Heart left ventricle (tissue), 16 donors: ENCODE data around the gene VGLL3. TPM values are rescaled to one million over a fixed set of nuclear protein-coding genes. Genes with fewer than 3 reads are reported as not detected.
"Not testable (repeated sequence)": the region's sequence is repeated elsewhere in the genome, so short reads cannot be mapped to it uniquely, and the experiment has no call there.

Experiments used
- ATAC-seq, 4 donors: fragments of 200-7000 bp; cut with Tn5 transposase; one replicate each; pipeline ENCODE4 v1.9.1; 2020 to 2022; ENCODE audit warnings: moderate library complexity in 4 of 4, mild to moderate bottlenecking in 3 of 4, moderate number of reproducible peaks in 1 of 4
- DNase-seq, 5 donors: peaks; one replicate each; pipeline ENCODE4 v3.0.0-alpha.2; 2020
- H3K27ac ChIP-seq, 12 donors: fragments of 200-600 bp; sonication (generic) in 4 of 12; one replicate each; pipeline versions ENCODE4 v1.5.0 to v1.8.0; 2016 to 2022; ENCODE audit warnings: mild to moderate bottlenecking in 2 of 12
- H3K27me3 ChIP-seq, 9 donors: fragments of 200-600 bp; sonication (generic) in 2 of 9; one replicate each; pipeline versions ENCODE4 v1.5.1 to v1.8.0; 2016 to 2022; ENCODE audit warnings: mild to moderate bottlenecking in 3 of 9
- H3K36me3 ChIP-seq, 9 donors: fragments of 200-600 bp; sonication (generic) in 2 of 9; one replicate each; pipeline versions ENCODE4 v1.5.0 to v1.8.0; 2018 to 2022; ENCODE audit warnings: mild to moderate bottlenecking in 2 of 9
- H3K4me1 ChIP-seq, 12 donors: fragments of 200-600 bp; sonication (generic) in 4 of 12; one replicate each; pipeline versions ENCODE4 v1.5.0 to v1.8.0; 2016 to 2022; ENCODE audit warnings: mild to moderate bottlenecking in 3 of 12
- H3K4me3 ChIP-seq, 12 donors: fragments of 200-600 bp; sonication (generic) in 4 of 12; one replicate each; pipeline versions ENCODE4 v1.5.0 to v1.8.0; 2017 to 2022; ENCODE audit warnings: mild to moderate bottlenecking in 9 of 12, moderate library complexity in 4 of 12
- H3K9me3 ChIP-seq, 12 donors: fragments of 200-600 bp; sonication (generic) in 4 of 12; one replicate each; pipeline versions ENCODE4 v1.5.0 to v1.8.0; 2016 to 2022; ENCODE audit warnings: mild to moderate bottlenecking in 1 of 12
- CTCF ChIP-seq, 12 donors: fragments of 200-600 bp; sonication (generic) in 4 of 12; IDR thresholded peaks; one replicate each; pipeline versions ENCODE4 v1.5.0 to v1.8.0; 2018 to 2022; ENCODE audit warnings: antibody characterized with exemption in 12 of 12, mild to moderate bottlenecking in 5 of 12
- POLR2A ChIP-seq, 2 donors: fragments of 450-650 bp; IDR thresholded peaks; one replicate each; pipeline ENCODE4 v1.6.1; 2017; ENCODE audit warnings: antibody characterized with exemption in 2 of 2, mild to moderate bottlenecking in 2 of 2, moderate library complexity in 2 of 2
- WGBS, 4 donors: extraction: QIAGEN DNeasy Blood & Tissue Kit in 2 of 4; methylation state at CpG; one replicate each; pipeline versions ENCODE4 v1.1.5 to v1.1.7; 2013 to 2018; 5-methylcytosine and 5-hydroxymethylcytosine counted together
- intact Hi-C, 10 donors: fragments of 100-400 bp; cut with DNase I; formaldehyde crosslinking; loops; one replicate each; pipeline versions ENCODE4 v1.11.1 to v1.14.2; 2022
- polyA plus RNA-seq, 2 donors: library from polyadenylated mRNA; stranded (reverse); fragments of 200-250 nt; gene quantifications; one replicate each; pipeline ENCODE4 v1.2.3, GENCODE V29; 2013
- total RNA-seq, 9 donors: library from RNA; depleted of rRNA in 2 of 9; stranded (reverse); fragments of >200 nt in 2 of 9; fragmentation: NEBNext Ultra II Directional in 3 of 9; extraction: Animal tissue kit (Norgen Biotek cat#: 25700) in 3 of 9; gene quantifications; one replicate each; pipeline versions ENCODE4 v1.1.0 to v1.2.4, GENCODE V29; 2016 to 2023
- donor health status: ischemic (EF 13 %, LVEDD 7.1; RV severe dilation, severe dysfunction).
- donor health status: healthy with polysubstance abuse.
- donor health status: DM: no; HTN: yes; CAD: no.
- donor health status: DM: no; HTN: no; CAD: no.
- donor health status: ischemic (EF 25% LVEDD 6.9; RV normal size, moderate dysfunction).
- donor health status: ischemic (EF 25% LVEDD 5.7; RV mildly dilated, moderate dysfunction).
- donor health status: healthy.
- donor health status: DM: yes; HTN: yes; CAD: no.
- donor health status: ischemic (EF 35%, LVEDD 5.7; RV mildly dilated, moderate dysfunction).
- donor health status: nonischemic (EF 11% LVEDD 7.7; RV severe dilation, severe dysfunction).
- donor health status: DM: yes; HTN: yes; CAD: no.
- donor health status: PGD.
- donor health status: ischemic (EF 29% LVEDD 5.4; RV normal size, mild dysfunction).
- donor health status: nonischemic (EF 23%, LVEDD 6.1; RV moderate dilation, normal function).

Gene VGLL3
- total and polyA plus RNA-seq, 11 donors, result 0.65 to 25.4 (median 6.3) TPM

GRCh38 chr3:87033205-87033604, 42.3 kb upstream of the VGLL3 start:
- ATAC-seq (no peak), DNase-seq (no peak)
- Histone ChIP-seq H3K27ac (no peak overlapping the region), H3K27me3 (no peaks in the 10 kb centered on the region), H3K36me3 (no peaks in the 10 kb centered on the region), H3K9me3 (no peaks in the 10 kb centered on the region), H3K4me3 (no peak overlapping the region), H3K4me1 (no peaks in the 10 kb centered on the region)
- WGBS, 4 donors, result 21 to 49% (median 39%) methylated on average over 1 of the region's 1 CpG
- TF ChIP-seq CTCF (IDR thresholded peaks at IDR 0.05), result no peak
- TF ChIP-seq POLR2A (IDR thresholded peaks at IDR 0.05), result no peak
- intact Hi-C loops, result no loop called here

- ATAC-seq, result no peak
- no peaks in the 10 kb centered on the region for H3K9me3 ChIP-seq
- WGBS, 4 donors, result 65 to 77% (median 67%) methylated on average over 3 of the region's 3 CpGs
These were observed 35.0 kb upstream of the VGLL3 start for GRCh38 chr3:87025661-87026645.

GRCh38 chr3:87017370-87017769, 26.4 kb upstream of the VGLL3 start:
- H3K27me3 ChIP-seq, H3K4me3 ChIP-seq, H3K36me3 ChIP-seq, H3K4me1 ChIP-seq, intact Hi-C loops, ATAC-seq, H3K27ac ChIP-seq, DNase-seq: not testable (repeated sequence)
- 63 to 78% (median 72%) methylated on average over 5 to 6 of the region's 6 CpGs for WGBS, 4 donors
- H3K9me3 ChIP-seq, result peaks cover 0 to 11% (median 0%) of the 10 kb centered on the region in 12 donors

More at GRCh38 chr3:87025661-87026645, 35.0 kb upstream of the VGLL3 start:
- Histone ChIP-seq H3K27ac (no peak overlapping the region), H3K36me3 (no peaks in the 10 kb centered on the region), H3K27me3 (no peaks in the 10 kb centered on the region), H3K4me1 (no peaks in the 10 kb centered on the region), H3K4me3 (no peak overlapping the region)
- no peak for DNase-seq
- intact Hi-C loops, result no loop called here
- TF ChIP-seq CTCF (IDR thresholded peaks at IDR 0.05) (no peak), POLR2A (IDR thresholded peaks at IDR 0.05) (no peak)

- intact Hi-C loops, result loop anchor here in 1 of 10 donors (10.0 kb wide), 1 partner anchor 224 kb away; no protein-coding TSS in a partner anchor
- ATAC-seq (no peak), DNase-seq (no peak)
- 34 to 81% (median 65%) methylated on average over 2 of the region's 2 CpGs for WGBS, 4 donors
- Histone ChIP-seq H3K27me3 (no peaks in the 10 kb centered on the region), H3K4me1 (no peaks in the 10 kb centered on the region), H3K9me3 (no peaks in the 10 kb centered on the region), H3K4me3 (no peak overlapping the region), H3K36me3 (no peaks in the 10 kb centered on the region), H3K27ac (no peak overlapping the region)
- TF ChIP-seq CTCF (IDR thresholded peaks at IDR 0.05), result no peak
- no peak for TF ChIP-seq POLR2A (IDR thresholded peaks at IDR 0.05)
These were observed 18.3 kb upstream of the VGLL3 start for GRCh38 chr3:87009271-87009670.
